Epithelial cell of prostate (primary cell): ENCODE data around the gene KDM3B.
"Not testable (repeated sequence)": the region's sequence is repeated elsewhere in the genome, so short reads cannot be mapped to it uniquely, and the experiment has no call there.

ENCODE experiments used
- DNase-seq: peaks from one replicate; pipeline ENCODE4 v3.0.0-alpha.2; 2011; ENCODE audit warnings: low read depth, low spot score
- H3K27ac ChIP-seq: fragments of 450-650 bp; 2 replicates; pipeline ENCODE4 v1.5.1; 2017; ENCODE audit warnings: mild to moderate bottlenecking

Gene KDM3B

GRCh38 chr5:138464008-138464387 is 111.5 kb downstream of the KDM3B start:
- DNase-seq: no peak
- H3K27ac ChIP-seq: peak overlapping the region; percentile 96

- peak; percentile 95 for DNase-seq
- peak overlapping the region; percentile 96 for H3K27ac ChIP-seq
Observed at GRCh38 chr5:138464388-138465260, 112.1 kb downstream of the KDM3B start.

- no peak for DNase-seq
- peak within 1 kb of the TSS; percentile 96 for H3K27ac ChIP-seq
Observed at GRCh38 chr5:138465261-138466124, 113.0 kb downstream of the KDM3B start, which contains the start of gene EGR1. Gene EGR1 (plus strand): TSS chr5:138465479. CDS start chr5:138465762, 283 bp downstream.

GRCh38 chr5:138466125-138466899 is 113.8 kb downstream of the KDM3B start:
- DNase-seq: no peak
- peak overlapping the region; percentile 96 for H3K27ac ChIP-seq

- DNase-seq: no peak
- H3K27ac ChIP-seq: peak overlapping the region; percentile 96
Observed at GRCh38 chr5:138466900-138467710, 114.6 kb downstream of the KDM3B start.

DNA sequence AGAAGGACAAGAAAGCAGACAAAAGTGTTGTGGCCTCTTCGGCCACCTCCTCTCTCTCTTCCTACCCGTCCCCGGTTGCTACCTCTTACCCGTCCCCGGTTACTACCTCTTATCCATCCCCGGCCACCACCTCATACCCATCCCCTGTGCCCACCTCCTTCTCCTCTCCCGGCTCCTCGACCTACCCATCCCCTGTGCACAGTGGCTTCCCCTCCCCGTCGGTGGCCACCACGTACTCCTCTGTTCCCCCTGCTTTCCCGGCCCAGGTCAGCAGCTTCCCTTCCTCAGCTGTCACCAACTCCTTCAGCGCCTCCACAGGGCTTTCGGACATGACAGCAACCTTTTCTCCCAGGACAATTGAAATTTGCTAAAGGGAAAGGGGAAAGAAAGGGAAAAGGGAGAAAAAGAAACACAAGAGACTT is 115.2 kb downstream of the KDM3B start:
- no peak for DNase-seq
- H3K27ac ChIP-seq: no peak overlapping the region

GRCh38 chr5:138468133-138468965 is 115.9 kb downstream of the KDM3B start:
- DNase-seq: no peak
- peak overlapping the region; percentile 39 for H3K27ac ChIP-seq

DNA sequence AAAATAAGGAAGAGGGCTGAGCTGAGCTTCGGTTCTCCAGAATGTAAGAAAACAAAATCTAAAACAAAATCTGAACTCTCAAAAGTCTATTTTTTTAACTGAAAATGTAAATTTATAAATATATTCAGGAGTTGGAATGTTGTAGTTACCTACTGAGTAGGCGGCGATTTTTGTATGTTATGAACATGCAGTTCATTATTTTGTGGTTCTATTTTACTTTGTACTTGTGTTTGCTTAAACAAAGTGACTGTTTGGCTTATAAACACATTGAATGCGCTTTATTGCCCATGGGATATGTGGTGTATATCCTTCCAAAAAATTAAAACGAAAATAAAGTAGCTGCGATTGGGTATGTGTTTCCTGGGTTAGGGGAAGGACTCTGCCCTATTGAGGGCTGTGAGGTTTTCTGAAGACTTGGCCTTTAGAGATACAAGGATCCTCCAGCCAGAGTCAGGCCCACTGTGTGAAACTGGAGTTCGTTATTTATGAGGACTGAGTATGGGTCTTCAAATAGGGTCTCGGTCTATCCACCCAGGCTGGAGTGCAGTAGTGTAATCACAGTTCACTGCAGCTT is 116.6 kb downstream of the KDM3B start:
- DNase-seq: no peak
- H3K27ac ChIP-seq: peak overlapping the region; percentile 39

GRCh38 chr5:138469540-138470321 is 117.2 kb downstream of the KDM3B start:
- H3K27ac ChIP-seq: peak overlapping the region; percentile 39
- DNase-seq: peak; percentile 84

- no peak for DNase-seq
- peak overlapping the region; percentile 39 for H3K27ac ChIP-seq
Observed at GRCh38 chr5:138470322-138471051, 118.0 kb downstream of the KDM3B start.

DNA sequence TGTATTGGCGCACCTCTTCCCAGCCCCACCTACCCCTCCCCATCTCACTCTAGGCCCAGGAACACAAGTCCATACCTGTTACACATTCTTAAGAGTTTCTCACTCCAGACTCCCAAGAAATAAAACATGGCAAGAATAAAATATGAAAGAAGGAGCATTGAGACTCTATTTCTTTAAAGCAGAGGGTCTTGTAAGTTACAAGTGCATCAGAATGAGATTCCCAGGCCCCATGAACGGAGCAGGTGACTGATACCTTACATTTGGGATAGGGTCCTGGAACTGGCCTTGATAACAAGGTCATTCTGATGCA is 118.5 kb downstream of the KDM3B start:
- peak overlapping the region; percentile 39 for H3K27ac ChIP-seq
- DNase-seq: no peak

DNA sequence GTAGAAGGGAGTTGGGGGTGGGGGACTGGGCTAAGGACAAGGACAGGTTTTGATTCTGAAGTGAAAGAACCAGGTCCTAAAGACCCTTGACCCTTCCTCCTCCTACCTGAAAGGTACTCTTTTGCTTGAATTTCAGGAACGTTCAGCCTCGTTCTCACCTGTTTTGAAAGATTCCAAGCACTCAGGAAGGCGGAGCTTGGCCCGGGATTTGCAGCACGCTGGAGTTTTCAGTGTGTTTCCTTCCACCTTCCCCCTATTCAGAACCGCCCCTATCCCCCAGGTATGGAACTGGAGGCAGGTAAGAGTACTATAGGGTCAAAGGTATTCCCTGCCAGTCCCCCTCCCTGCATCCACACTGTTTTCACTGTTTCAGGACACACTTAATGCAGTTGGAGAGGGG is 119.9 kb downstream of the KDM3B start:
- DNase-seq: no peak
- H3K27ac ChIP-seq: no peak overlapping the region

GRCh38 chr5:138473151-138473550 is 120.7 kb downstream of the KDM3B start:
- H3K27ac ChIP-seq, DNase-seq: not testable (repeated sequence)

DNA sequence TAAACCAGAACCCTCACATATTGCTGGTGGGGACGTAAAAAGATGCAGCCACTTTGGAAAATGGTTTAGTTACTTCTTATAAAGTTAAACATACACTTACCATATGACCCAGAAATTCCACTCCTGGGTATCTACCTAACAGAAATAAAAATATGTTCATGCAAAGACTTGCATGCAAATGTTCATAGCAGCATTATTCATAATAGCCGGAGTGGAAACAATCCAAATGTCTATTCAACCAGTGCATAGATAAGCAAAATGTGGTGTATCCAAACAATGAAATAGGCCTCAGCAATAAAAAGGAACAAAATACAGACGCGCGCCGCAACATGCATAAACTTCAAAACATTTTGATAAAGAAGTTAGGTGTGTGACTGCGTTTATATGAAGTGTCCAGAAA is 124.4 kb downstream of the KDM3B start:
- DNase-seq: no peak
- H3K27ac ChIP-seq: no peak overlapping the region

DNA sequence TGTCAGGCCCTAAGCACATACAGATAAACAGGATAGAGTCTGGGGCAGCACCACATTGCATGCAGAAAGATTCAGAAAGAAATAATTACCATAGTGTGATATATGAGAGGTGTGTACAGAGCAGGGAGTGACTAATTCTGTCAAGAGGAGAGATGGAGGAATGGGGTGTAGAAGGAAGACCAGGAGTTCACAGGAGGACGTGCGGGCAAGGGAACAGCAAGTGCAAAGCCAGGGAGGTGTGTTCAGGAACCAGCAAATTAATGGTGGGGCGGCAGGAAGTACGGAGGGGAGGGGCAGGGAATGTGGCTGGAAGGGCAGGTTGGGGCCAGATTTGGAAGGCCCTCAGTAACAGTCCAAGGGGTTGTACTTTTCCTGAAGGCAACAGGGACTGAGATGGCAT is 130.2 kb downstream of the KDM3B start:
- H3K27ac ChIP-seq: peak overlapping the region; percentile 49
- no peak for DNase-seq
